ENCODE results near the gene SLC35F1. TPM values are rescaled to one million over a fixed set of nuclear protein-coding genes. Genes with fewer than 3 reads are reported as not detected.

Gene SLC35F1
- total RNA-seq, 1 experiment from 2014 or later = not detected

DNA sequence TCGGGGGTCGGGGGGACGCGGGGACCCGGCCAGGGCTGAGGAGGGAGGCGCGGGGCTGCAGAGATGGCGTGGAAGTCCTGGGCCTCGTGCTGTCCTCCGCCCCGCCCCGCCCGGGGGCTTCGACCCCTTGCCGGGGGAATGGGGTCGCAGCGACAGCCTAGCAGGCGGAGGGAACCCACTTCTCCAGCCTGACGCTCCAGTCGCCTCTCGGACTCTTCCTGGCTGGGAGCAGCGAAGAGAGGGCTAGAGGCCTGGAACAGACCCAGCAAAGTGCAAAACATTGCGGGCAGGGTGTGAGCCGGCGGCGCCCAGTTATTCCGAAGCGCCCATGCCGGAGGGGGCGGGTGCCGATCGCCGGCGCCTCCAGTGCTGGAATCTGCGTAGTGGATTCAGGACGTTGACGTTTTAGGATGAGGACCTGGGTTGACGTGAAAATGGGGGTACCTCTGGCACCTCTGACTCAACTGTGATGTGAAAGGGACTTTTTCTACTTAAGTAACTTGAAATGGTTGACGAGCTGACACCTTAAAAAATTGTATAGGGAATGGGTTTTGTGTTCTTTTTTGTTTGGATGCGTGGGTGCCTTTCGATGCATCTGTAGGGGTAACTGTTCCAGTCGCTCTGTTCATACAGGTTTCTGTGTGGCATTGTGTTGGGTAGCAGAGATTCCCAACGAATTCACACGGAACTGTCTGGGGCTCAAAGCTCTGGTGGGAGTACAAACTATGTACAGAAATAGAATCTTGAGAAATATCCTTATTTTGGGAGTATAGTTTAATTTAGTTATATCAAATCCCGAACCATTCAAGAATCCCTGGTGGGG is 1.4 kb downstream of the SLC35F1 start:
- Histone ChIP-seq H3K4me2 (no peak overlapping the region), H4K20me1 (ENCODE audit: insufficient read depth) (0 out of 2 replicates have a peak, but pooled peaks cover 4% of the 10 kb centered on the region), H3K9me2 (ENCODE audit: insufficient read depth) (peaks cover 2% of the 10 kb centered on the region; the same call in 1 of the 2 replicates), H3K4me3 (no peak overlapping the region), H2AFZ (0 out of 2 replicates have a peak overlapping the region, but pooled peaks have one; percentile 45), H3F3A (ENCODE audit: insufficient read depth, low read depth) (no peaks in the 10 kb centered on the region), H3K9me3 (ENCODE audit: insufficient read depth, low read depth) (no peaks in the 10 kb centered on the region), H3K79me2 (ENCODE audit: low read depth) (no peaks in the 10 kb centered on the region), H3K27me3 (ENCODE audit: insufficient read depth, low read depth) (no peaks in the 10 kb centered on the region), H3K4me1 (replicated peaks; ENCODE audit: insufficient read depth) (no peaks in the 10 kb centered on the region), H3K27ac (no peak overlapping the region), H3K36me3 (ENCODE audit: low read depth) (no peaks in the 10 kb centered on the region)
- POLR2A ChIA-PET (ENCODE audit: unreplicated experiment) = no interaction called here
- DNase-seq = no peak
- intact Hi-C loops (cut with micrococcal nuclease; ENCODE audit: unreplicated experiment) = no loop called here
- no TSS peak for BruUV-seq (replicated peaks)
- CTCF ChIA-PET = no interaction called here
- TF ChIP-seq, protein P1, sequence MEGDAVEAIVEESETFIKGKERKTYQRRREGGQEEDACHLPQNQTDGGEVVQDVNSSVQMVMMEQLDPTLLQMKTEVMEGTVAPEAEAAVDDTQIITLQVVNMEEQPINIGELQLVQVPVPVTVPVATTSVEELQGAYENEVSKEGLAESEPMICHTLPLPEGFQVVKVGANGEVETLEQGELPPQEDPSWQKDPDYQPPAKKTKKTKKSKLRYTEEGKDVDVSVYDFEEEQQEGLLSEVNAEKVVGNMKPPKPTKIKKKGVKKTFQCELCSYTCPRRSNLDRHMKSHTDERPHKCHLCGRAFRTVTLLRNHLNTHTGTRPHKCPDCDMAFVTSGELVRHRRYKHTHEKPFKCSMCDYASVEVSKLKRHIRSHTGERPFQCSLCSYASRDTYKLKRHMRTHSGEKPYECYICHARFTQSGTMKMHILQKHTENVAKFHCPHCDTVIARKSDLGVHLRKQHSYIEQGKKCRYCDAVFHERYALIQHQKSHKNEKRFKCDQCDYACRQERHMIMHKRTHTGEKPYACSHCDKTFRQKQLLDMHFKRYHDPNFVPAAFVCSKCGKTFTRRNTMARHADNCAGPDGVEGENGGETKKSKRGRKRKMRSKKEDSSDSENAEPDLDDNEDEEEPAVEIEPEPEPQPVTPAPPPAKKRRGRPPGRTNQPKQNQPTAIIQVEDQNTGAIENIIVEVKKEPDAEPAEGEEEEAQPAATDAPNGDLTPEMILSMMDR (conservative IDR thresholded peaks at IDR 0.05) = no peak
- no peak for TF ChIP-seq EZH2 (IDR thresholded peaks at IDR 0.05; ENCODE audit: low read depth)

DNA sequence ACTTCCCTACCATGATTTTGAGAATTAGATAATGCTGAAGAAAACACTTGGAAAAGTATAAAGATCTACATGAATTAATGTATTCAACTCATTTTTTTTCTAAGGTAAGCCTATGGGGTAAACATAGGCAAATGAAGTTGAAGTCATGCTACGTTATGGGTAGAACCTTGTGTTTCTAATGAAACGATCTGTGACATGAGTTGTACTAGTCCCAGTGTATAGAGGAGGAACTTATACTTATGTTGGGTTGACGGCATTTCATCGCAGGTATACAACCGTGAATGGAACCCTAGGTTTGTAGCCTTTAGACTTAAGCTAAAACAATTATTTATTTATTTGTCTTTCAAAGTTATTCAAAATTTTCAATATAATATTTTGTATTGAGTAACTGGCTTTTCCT is 2.6 kb downstream of the SLC35F1 start:
- H3K9me2 ChIP-seq (ENCODE audit: insufficient read depth) = no peaks in the 10 kb centered on the region; the same call in 1 of the 2 replicates
- no peak for TF ChIP-seq EZH2 (IDR thresholded peaks at IDR 0.05; ENCODE audit: low read depth)
- TF ChIP-seq, protein P1 (conservative IDR thresholded peaks at IDR 0.05) = no peak
- no peaks in the 10 kb centered on the region for H3F3A ChIP-seq (ENCODE audit: insufficient read depth, low read depth)
- H3K9me3 ChIP-seq (ENCODE audit: insufficient read depth, low read depth) = no peaks in the 10 kb centered on the region
- intact Hi-C loops (cut with micrococcal nuclease; ENCODE audit: unreplicated experiment) = no loop called here
- H4K20me1 ChIP-seq (ENCODE audit: insufficient read depth) = 0 out of 2 replicates have a peak, but pooled peaks cover 4% of the 10 kb centered on the region
- no peak overlapping the region for H3K4me2 ChIP-seq
- H2AFZ ChIP-seq = no peak overlapping the region
- CTCF ChIA-PET = no interaction called here
- H3K36me3 ChIP-seq (ENCODE audit: low read depth) = no peaks in the 10 kb centered on the region
- no peak for DNase-seq
- H3K4me3 ChIP-seq = no peak overlapping the region
- H3K27me3 ChIP-seq (ENCODE audit: insufficient read depth, low read depth) = no peaks in the 10 kb centered on the region
- H3K79me2 ChIP-seq (ENCODE audit: low read depth) = no peaks in the 10 kb centered on the region
- POLR2A ChIA-PET (ENCODE audit: unreplicated experiment) = no interaction called here
- no peak overlapping the region for H3K27ac ChIP-seq
- no peaks in the 10 kb centered on the region for H3K4me1 ChIP-seq (replicated peaks; ENCODE audit: insufficient read depth)
- no TSS peak for BruUV-seq (replicated peaks)

DNA sequence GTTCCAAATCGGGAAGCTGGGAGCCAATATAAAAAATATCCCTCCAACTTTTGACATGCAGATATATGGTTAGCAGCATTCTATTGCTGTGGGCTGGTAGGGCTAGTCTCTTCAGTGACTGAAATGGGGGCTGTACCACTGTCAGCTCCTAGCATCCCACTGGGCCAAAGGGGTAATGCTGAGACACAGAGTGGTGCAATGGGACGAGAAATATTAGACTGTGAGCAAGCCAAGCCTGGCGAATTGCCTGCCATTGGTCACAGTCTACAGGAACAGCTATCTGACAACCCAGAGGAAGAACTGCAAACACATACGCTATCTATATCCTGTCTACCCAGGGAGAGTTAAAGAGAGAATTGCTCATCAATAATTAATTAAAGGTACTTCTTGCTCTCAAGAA is 3.5 kb downstream of the SLC35F1 start:
- Histone ChIP-seq H4K20me1 (ENCODE audit: insufficient read depth) (0 out of 2 replicates have a peak, but pooled peaks cover 4% of the 10 kb centered on the region), H3K4me3 (no peak overlapping the region), H3K79me2 (ENCODE audit: low read depth) (no peaks in the 10 kb centered on the region), H2AFZ (no peak overlapping the region), H3K9me3 (ENCODE audit: insufficient read depth, low read depth) (no peaks in the 10 kb centered on the region), H3F3A (ENCODE audit: insufficient read depth, low read depth) (no peaks in the 10 kb centered on the region), H3K27ac (no peak overlapping the region), H3K4me2 (no peak overlapping the region), H3K9me2 (ENCODE audit: insufficient read depth) (no peaks in the 10 kb centered on the region; the same call in 1 of the 2 replicates), H3K27me3 (ENCODE audit: insufficient read depth, low read depth) (no peaks in the 10 kb centered on the region), H3K4me1 (replicated peaks; ENCODE audit: insufficient read depth) (no peaks in the 10 kb centered on the region), H3K36me3 (ENCODE audit: low read depth) (no peaks in the 10 kb centered on the region)
- BruUV-seq (replicated peaks) = no TSS peak
- intact Hi-C loops (cut with micrococcal nuclease; ENCODE audit: unreplicated experiment) = no loop called here
- TF ChIP-seq, protein P1 (conservative IDR thresholded peaks at IDR 0.05) = no peak
- TF ChIP-seq EZH2 (IDR thresholded peaks at IDR 0.05; ENCODE audit: low read depth) = no peak
- POLR2A ChIA-PET (ENCODE audit: unreplicated experiment) = no interaction called here
- CTCF ChIA-PET = no interaction called here
- DNase-seq = no peak

Data from PC-9 (cell line).